Tibial artery (tissue), 4 donors: ENCODE data around the gene ABCC5.

Experiments used
- DNase-seq, 2 donors: peaks; one replicate each; pipeline ENCODE4 v3.0.0-alpha.2; 2019
- H3K27ac ChIP-seq, 2 donors: fragments of 200-600 bp; sonication (generic) in 1 of 2; 1 replicate in 1 of 2; 2 replicates in 1 of 2; pipeline ENCODE4 v1.5.1; 2018 to 2019; ENCODE audit warnings: mild to moderate bottlenecking in 1 of 2
- H3K27me3 ChIP-seq, 2 donors: fragments of 200-600 bp; sonication (generic) in 1 of 2; one replicate each; pipeline versions ENCODE4 v1.5.1 to v1.6.0; 2016 to 2019
- H3K36me3 ChIP-seq, 3 donors: fragments of 200-600 bp; sonication (generic) in 2 of 3; one replicate each; pipeline ENCODE4 v1.5.1; 2016 to 2019; ENCODE audit warnings: mild to moderate bottlenecking in 2 of 3
- H3K4me1 ChIP-seq, 4 donors: fragments of 200-600 bp; sonication (generic) in 2 of 4; 1 replicate in 3 of 4; 2 replicates in 1 of 4; pipeline ENCODE4 v1.5.1; 2016 to 2019
- H3K4me3 ChIP-seq, 2 donors: fragments of 200-600 bp; sonication (generic) in 1 of 2; 1 replicate in 1 of 2; 2 replicates in 1 of 2; pipeline ENCODE4 v1.5.1; 2018 to 2019; ENCODE audit warnings: mild to moderate bottlenecking in 2 of 2
- H3K9me3 ChIP-seq, 3 donors: fragments of 200-600 bp; sonication (generic) in 1 of 3; one replicate each; pipeline ENCODE4 v1.5.1; 2016 to 2019
- intact Hi-C: fragments of 100-400 bp; cut with DNase I; formaldehyde crosslinking; loops from one replicate; pipeline ENCODE4 v1.15.0; 2023; ENCODE audit warnings: low total_unique reads
- TF ChIP-seq, protein P1 (sequence below), 2 experiments: fragments of 200-600 bp in 1 of 2; fragments of 450-650 bp in 1 of 2; IDR thresholded peaks; one replicate each; pipeline ENCODE4 v1.5.1; 2017 to 2019; ENCODE audit warnings: antibody characterized with exemption in 2 of 2, mild to moderate bottlenecking in 1 of 2, moderate library complexity in 1 of 2

ABCC5 gene

DNA sequence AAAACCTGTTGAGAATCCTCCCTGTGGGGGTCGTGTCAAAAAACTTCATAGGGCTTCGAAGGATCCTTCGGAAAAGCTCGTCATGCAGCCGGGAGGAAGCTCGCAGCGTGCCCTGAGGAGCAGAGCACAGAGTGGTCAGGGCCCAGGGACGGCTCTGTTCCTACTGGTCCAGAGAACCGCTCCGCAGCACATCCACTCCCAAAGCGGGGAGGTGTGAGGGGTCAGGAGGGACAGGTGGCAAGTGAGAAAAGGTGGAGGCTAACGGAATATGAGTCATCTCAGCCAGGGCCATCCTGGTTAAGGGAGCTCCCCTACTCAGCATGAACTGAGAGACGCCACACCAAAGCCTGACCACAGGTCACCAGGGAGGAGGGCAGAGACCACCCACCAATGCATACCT is 66.2 kb downstream of the ABCC5 start:
- no peaks in the 10 kb centered on the region for H3K27me3 ChIP-seq
- no peak overlapping the region for H3K27ac ChIP-seq
- H3K4me3 ChIP-seq: no peak overlapping the region
- no peak for DNase-seq
- peaks cover 49 to 79% (median 69%) of the 10 kb centered on the region in 3 donors for H3K36me3 ChIP-seq
- TF ChIP-seq, protein P1, sequence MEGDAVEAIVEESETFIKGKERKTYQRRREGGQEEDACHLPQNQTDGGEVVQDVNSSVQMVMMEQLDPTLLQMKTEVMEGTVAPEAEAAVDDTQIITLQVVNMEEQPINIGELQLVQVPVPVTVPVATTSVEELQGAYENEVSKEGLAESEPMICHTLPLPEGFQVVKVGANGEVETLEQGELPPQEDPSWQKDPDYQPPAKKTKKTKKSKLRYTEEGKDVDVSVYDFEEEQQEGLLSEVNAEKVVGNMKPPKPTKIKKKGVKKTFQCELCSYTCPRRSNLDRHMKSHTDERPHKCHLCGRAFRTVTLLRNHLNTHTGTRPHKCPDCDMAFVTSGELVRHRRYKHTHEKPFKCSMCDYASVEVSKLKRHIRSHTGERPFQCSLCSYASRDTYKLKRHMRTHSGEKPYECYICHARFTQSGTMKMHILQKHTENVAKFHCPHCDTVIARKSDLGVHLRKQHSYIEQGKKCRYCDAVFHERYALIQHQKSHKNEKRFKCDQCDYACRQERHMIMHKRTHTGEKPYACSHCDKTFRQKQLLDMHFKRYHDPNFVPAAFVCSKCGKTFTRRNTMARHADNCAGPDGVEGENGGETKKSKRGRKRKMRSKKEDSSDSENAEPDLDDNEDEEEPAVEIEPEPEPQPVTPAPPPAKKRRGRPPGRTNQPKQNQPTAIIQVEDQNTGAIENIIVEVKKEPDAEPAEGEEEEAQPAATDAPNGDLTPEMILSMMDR (IDR thresholded peaks at IDR 0.05): no peak
- intact Hi-C loops: no loop called here
- H3K4me1 ChIP-seq: no peaks in the 10 kb centered on the region
- H3K9me3 ChIP-seq: no peaks in the 10 kb centered on the region

DNA sequence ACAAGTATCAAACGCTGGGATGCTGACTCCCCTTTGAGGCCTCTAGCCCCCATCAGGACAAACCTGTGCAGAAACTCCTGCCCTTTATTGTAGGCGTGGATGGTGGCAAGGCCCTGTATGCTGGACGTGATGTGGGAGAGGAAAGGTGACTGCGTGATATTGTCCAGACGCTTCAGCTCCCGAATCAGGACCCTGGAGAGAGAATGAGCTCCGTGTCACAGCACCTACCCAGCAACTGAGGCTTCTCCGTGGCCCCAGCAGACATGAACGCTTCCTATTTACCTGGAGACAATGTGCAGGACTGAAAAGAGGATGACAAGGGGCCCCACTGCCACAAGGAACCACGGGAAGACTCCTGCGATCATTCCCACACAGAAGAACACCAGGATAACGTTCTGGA is 68.0 kb downstream of the ABCC5 start:
- peaks cover 60 to 87% (median 77%) of the 10 kb centered on the region in 3 donors for H3K36me3 ChIP-seq

DNA sequence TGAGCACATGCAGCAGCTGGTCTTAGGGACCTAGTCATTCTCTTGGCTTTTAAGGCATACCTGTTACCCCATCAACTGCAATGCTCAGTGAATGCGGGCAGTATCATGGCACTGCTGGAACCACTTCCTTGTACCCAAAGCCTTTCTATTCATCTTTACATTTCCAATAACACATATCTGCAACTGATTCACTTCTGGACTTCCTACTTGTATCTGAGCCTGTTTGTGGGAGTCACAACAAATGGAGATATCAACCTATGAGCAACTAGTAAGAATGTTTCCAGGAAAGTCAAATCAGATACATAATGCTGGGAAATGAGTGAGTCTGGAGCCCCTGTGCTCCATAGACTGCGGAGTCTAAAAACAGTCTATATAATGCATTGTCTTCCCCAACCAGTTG is 71.6 kb downstream of the ABCC5 start:
- no peak for DNase-seq
- Histone ChIP-seq H3K9me3 (no peaks in the 10 kb centered on the region), H3K27ac (no peak overlapping the region), H3K36me3 (peaks cover 71 to 95% (median 73%) of the 10 kb centered on the region in 3 donors), H3K4me3 (no peak overlapping the region), H3K4me1 (no peaks in the 10 kb centered on the region), H3K27me3 (no peaks in the 10 kb centered on the region)
- intact Hi-C loops: no loop called here
- TF ChIP-seq, protein P1 (IDR thresholded peaks at IDR 0.05): no peak

More for the DNA sequence above, 68.0 kb downstream of the ABCC5 start:
- no peaks in the 10 kb centered on the region for H3K27me3 ChIP-seq
- H3K4me1 ChIP-seq: no peaks in the 10 kb centered on the region
- intact Hi-C loops: no loop called here
- H3K9me3 ChIP-seq: no peaks in the 10 kb centered on the region
- TF ChIP-seq, protein P1 (IDR thresholded peaks at IDR 0.05): no peak
- no peak overlapping the region for H3K27ac ChIP-seq
- no peak overlapping the region for H3K4me3 ChIP-seq
- DNase-seq: no peak

DNA sequence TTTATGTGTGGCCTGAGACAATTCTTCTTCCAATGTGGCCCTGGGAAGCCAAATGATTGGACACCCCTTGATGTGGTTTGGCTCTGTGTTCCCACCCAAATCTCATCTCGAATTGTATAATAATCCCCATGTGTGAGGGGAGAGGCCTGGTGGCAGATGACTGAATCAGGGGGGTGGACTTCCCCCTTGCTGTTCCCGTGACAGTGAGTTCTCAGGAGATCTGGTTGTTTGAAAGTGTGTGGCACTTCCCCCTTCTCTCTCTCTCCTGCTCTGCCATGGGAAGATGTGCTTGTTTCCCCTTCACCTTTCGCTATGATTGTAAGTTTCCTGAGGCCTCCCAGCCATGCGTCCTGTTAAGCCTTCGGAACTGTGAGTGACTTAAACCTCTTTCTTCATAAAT is 72.9 kb downstream of the ABCC5 start:
- intact Hi-C loops: no loop called here
- peaks cover 62 to 93% (median 78%) of the 10 kb centered on the region in 3 donors for H3K36me3 ChIP-seq
- H3K27me3 ChIP-seq: no peaks in the 10 kb centered on the region
- H3K27ac ChIP-seq: no peak overlapping the region
- no peak overlapping the region for H3K4me3 ChIP-seq
- TF ChIP-seq, protein P1 (IDR thresholded peaks at IDR 0.05): no peak
- H3K9me3 ChIP-seq: no peaks in the 10 kb centered on the region
- no peak for DNase-seq
- H3K4me1 ChIP-seq: no peaks in the 10 kb centered on the region

- no peaks in the 10 kb centered on the region for H3K9me3 ChIP-seq
- intact Hi-C loops: no loop called here
- DNase-seq: no peak
- no peak overlapping the region for H3K27ac ChIP-seq
- no peaks in the 10 kb centered on the region for H3K27me3 ChIP-seq
- no peaks in the 10 kb centered on the region for H3K4me1 ChIP-seq
- peaks cover 57 to 93% (median 77%) of the 10 kb centered on the region in 3 donors for H3K36me3 ChIP-seq
- H3K4me3 ChIP-seq: no peak overlapping the region
- TF ChIP-seq, protein P1 (IDR thresholded peaks at IDR 0.05): no peak
Observed at GRCh38 chr3:183943739-183944138, 73.9 kb downstream of the ABCC5 start.

GRCh38 chr3:183941216-183941615 is 76.5 kb downstream of the ABCC5 start:
- no peaks in the 10 kb centered on the region for H3K4me1 ChIP-seq
- TF ChIP-seq, protein P1 (IDR thresholded peaks at IDR 0.05): no peak
- peaks cover 61 to 97% (median 84%) of the 10 kb centered on the region in 3 donors for H3K36me3 ChIP-seq
- no peaks in the 10 kb centered on the region for H3K9me3 ChIP-seq
- H3K27me3 ChIP-seq: no peaks in the 10 kb centered on the region
- H3K27ac ChIP-seq: no peak overlapping the region
- DNase-seq: no peak
- intact Hi-C loops: no loop called here
- no peak overlapping the region for H3K4me3 ChIP-seq
